PFSK-1 (cell line): ENCODE data around the gene ST7.

Source experiments
- FOXP2 ChIP-seq: optimal IDR thresholded peaks from 2 replicates; pipeline ENCODE3; 2011; ENCODE audit warnings: borderline replicate concordance, control low read depth, inconsistent platforms; ENCODE audit not compliant: insufficient read depth; ENCODE audit errors: extremely low read length, extremely low read depth
- POLR2AphosphoS5 ChIP-seq: IDR thresholded peaks from 2 replicates; pipeline ENCODE4 v1.6.1; 2012; ENCODE audit warnings: low read depth, mild to moderate bottlenecking, control low read depth, low read length, moderate library complexity
- REST ChIP-seq, 2 experiments: IDR thresholded peaks; 2 replicates each; pipeline versions ENCODE4 v1.6.1 to v1.8.0; 2011 to 2012; ENCODE audit warnings: low read depth in 2 of 2, low read length in 2 of 2, control low read depth in 1 of 2, inconsistent platforms in 1 of 2, mild to moderate bottlenecking in 1 of 2, moderate library complexity in 1 of 2; ENCODE audit not compliant: insufficient read depth in 1 of 2
- SIN3A ChIP-seq: IDR thresholded peaks from 2 replicates; pipeline ENCODE4 v1.6.1; 2012; ENCODE audit warnings: mild to moderate bottlenecking, low read length, moderate library complexity, borderline replicate concordance; ENCODE audit not compliant: insufficient read depth
- TAF1 ChIP-seq: IDR thresholded peaks from 2 replicates; pipeline ENCODE4 v1.6.1; 2012; ENCODE audit warnings: low read length, control low read depth, borderline replicate concordance; ENCODE audit not compliant: insufficient read depth

ST7 gene

GRCh38 chr7:116955340-116955739, 2.0 kb downstream of the ST7 start:
- TF ChIP-seq FOXP2 (no peak), POLR2AphosphoS5 (no peak), REST (IDR thresholded peaks at IDR 0.05; ENCODE audit: insufficient read depth in 1 of 2, low read depth in 2 of 2, low read length in 2 of 2) (no peak), SIN3A (no peak)

GRCh38 chr7:116955801-116956476, 2.6 kb downstream of the ST7 start:
- TF ChIP-seq SIN3A (no peak), POLR2AphosphoS5 (no peak), REST (IDR thresholded peaks at IDR 0.05; ENCODE audit: insufficient read depth in 1 of 2, low read depth in 2 of 2, low read length in 2 of 2) (no peak), FOXP2 (no peak), TAF1 (no peak)

- TF ChIP-seq FOXP2 (no peak), REST (IDR thresholded peaks at IDR 0.05; ENCODE audit: insufficient read depth in 1 of 2, low read depth in 2 of 2, low read length in 2 of 2) (no peak), SIN3A (no peak), POLR2AphosphoS5 (no peak), TAF1 (no peak)
These were observed 3.1 kb downstream of the ST7 start for GRCh38 chr7:116956477-116956804.

GRCh38 chr7:116957874-116958273, 4.6 kb downstream of the ST7 start:
- no peak for TF ChIP-seq POLR2AphosphoS5
- no peak for TF ChIP-seq REST (IDR thresholded peaks at IDR 0.05; ENCODE audit: insufficient read depth in 1 of 2, low read depth in 2 of 2, low read length in 2 of 2)
- TF ChIP-seq FOXP2: no peak
- no peak for TF ChIP-seq TAF1
- TF ChIP-seq SIN3A: no peak

GRCh38 chr7:116963234-116963633, 9.9 kb downstream of the ST7 start:
- TF ChIP-seq SIN3A: no peak
- TF ChIP-seq REST (IDR thresholded peaks at IDR 0.05; ENCODE audit: insufficient read depth in 1 of 2, low read depth in 2 of 2, low read length in 2 of 2): no peak
